NCI-H748 (cell line): ENCODE measurements around the gene MAPRE2.
A peak's percentile ranks its signal among the peaks of the same experiment; 100 is the strongest.

Experiments
- DNase-seq: peaks from one replicate; lab custom pipeline; 2025; ENCODE audit not compliant: unreplicated experiment; lab: John Stamatoyannopoulos, UW

Gene MAPRE2

GRCh38 chr18:35174093-35174731 lies 133.0 kb downstream of the MAPRE2 start:
- DNase-seq = peak; percentile 81

GRCh38 chr18:35174745-35175144 lies 133.5 kb downstream of the MAPRE2 start:
- DNase-seq = peak; percentile 35

- DNase-seq = no peak
Measured at GRCh38 chr18:35176925-35177324, 135.7 kb downstream of the MAPRE2 start.

- DNase-seq = no peak
Measured at GRCh38 chr18:35178260-35178659, 137.0 kb downstream of the MAPRE2 start.

GRCh38 chr18:35179906-35180305 lies 138.7 kb downstream of the MAPRE2 start:
- DNase-seq = no peak

- no peak for DNase-seq
Measured at GRCh38 chr18:35180455-35180854, 139.2 kb downstream of the MAPRE2 start.

GRCh38 chr18:35182151-35182550 lies 140.9 kb downstream of the MAPRE2 start:
- DNase-seq = no peak

- DNase-seq = no peak
Measured at GRCh38 chr18:35183886-35184285, 142.7 kb downstream of the MAPRE2 start.

- no peak for DNase-seq
Measured at GRCh38 chr18:35185771-35186170, 144.6 kb downstream of the MAPRE2 start.

- no peak for DNase-seq
Measured at GRCh38 chr18:35186291-35187034, 145.2 kb downstream of the MAPRE2 start.

GRCh38 chr18:35189510-35189909 lies 148.3 kb downstream of the MAPRE2 start:
- DNase-seq = no peak

GRCh38 chr18:35190948-35191697 lies 149.9 kb downstream of the MAPRE2 start:
- no peak for DNase-seq

GRCh38 chr18:35191698-35192025 lies 150.4 kb downstream of the MAPRE2 start:
- DNase-seq = no peak

GRCh38 chr18:35192415-35192814 lies 151.2 kb downstream of the MAPRE2 start:
- DNase-seq = no peak
